A549 (cell line): Measurements from ENCODE around the gene MRPL33. TPM values are rescaled to one million over a fixed set of nuclear protein-coding genes. Genes with fewer than 3 reads are reported as not detected.

Experiments used
- ATAC-seq, 2 experiments: fragments of 200-7000 bp in 1 of 2; fragments of >200 bp in 1 of 2; cut with Nextera tagmentation in 1 of 2; cut with Tn5 transposase in 1 of 2; 3 replicates each; pipeline versions ENCODE4 v1.8.0 to v1.9.1; 2018 to 2020; ENCODE audit warnings: mild to moderate bottlenecking in 1 of 2, moderate library complexity in 1 of 2
- CTCF ChIA-PET: fragments of 300-600 bp; sonication (Branson Sonifier 250); formaldehyde crosslinking; extraction: SDS; loops from one replicate; lab custom pipeline; 2021; ENCODE audit warnings: antibody characterized with exemption, inconsistent platforms; lab: Yijun Ruan, JAX
- POLR2A ChIA-PET: fragments of 350-600 bp; formaldehyde crosslinking; extraction: SDS; loops from one replicate; lab custom pipeline; 2021; ENCODE audit warnings: antibody characterized with exemption, inconsistent platforms; lab: Yijun Ruan, JAX
- DNase-seq, 2 experiments: peaks; one replicate each; pipeline versions ENCODE4 v3.0.0 to v3.0.0-alpha.2; 2011 to 2016; ENCODE audit warnings: low read depth in 1 of 2, low spot score in 1 of 2
- FAIRE-seq: peaks from 2 replicates; lab custom pipeline; 2011; peaks lifted over from hg19 to GRCh38; lab: Jason Lieb, UNC
- H3K27ac ChIP-seq, 2 experiments: fragments of >200 bp; sonication (Bioruptor Twin); formaldehyde crosslinking; 3 replicates each; pipeline ENCODE4 v1.5.1; 2016 to 2017
- H3K4me1 ChIP-seq: fragments of >200 bp; sonication (Bioruptor Twin); formaldehyde crosslinking; 3 replicates; pipeline ENCODE4 v1.6.1; 2016
- H3K4me2 ChIP-seq: fragments of >200 bp; sonication (Bioruptor Twin); formaldehyde crosslinking; 3 replicates; pipeline ENCODE4 v1.6.1; 2016
- H3K4me3 ChIP-seq: fragments of >200 bp; sonication (Bioruptor Twin); formaldehyde crosslinking; 3 replicates; pipeline ENCODE4 v1.5.1; 2016
- H3K9me3 ChIP-seq: fragments of >200 bp; sonication (Bioruptor Twin); formaldehyde crosslinking; 3 replicates; pipeline ENCODE4 v1.6.1; 2016
- CBX2 ChIP-seq: fragments of 200-600 bp; sonication (generic); IDR thresholded peaks from 2 replicates; pipeline ENCODE4 v1.6.1; 2016; ENCODE audit warnings: low read depth, mild to moderate bottlenecking, borderline replicate concordance
- CEBPB ChIP-seq, 2 experiments: fragments of >200 bp in 1 of 2; sonication (Bioruptor Twin) in 1 of 2; formaldehyde crosslinking in 1 of 2; IDR thresholded peaks; 2 replicates each; pipeline ENCODE4 v1.6.1; 2012 to 2016
- CHD4 ChIP-seq: fragments of 200-600 bp; sonication (generic); IDR thresholded peaks from 2 replicates; pipeline ENCODE4 v1.6.1; 2016; ENCODE audit warnings: antibody characterized with exemption, mild to moderate bottlenecking, borderline replicate concordance
- CTCF ChIP-seq: fragments of >200 bp; sonication (Bioruptor Twin); formaldehyde crosslinking; IDR thresholded peaks from 3 replicates; pipeline ENCODE4 v1.5.1; 2016
- EHF ChIP-seq: fragments of 250-450 bp; sonication (Bioruptor Pico); IDR thresholded peaks from 2 replicates; pipeline ENCODE4 v1.5.0; 2020; ENCODE audit warnings: mild to moderate bottlenecking
- ESRRA ChIP-seq: fragments of 150-350 bp; IDR thresholded peaks from 2 replicates; pipeline ENCODE4 v1.6.1; 2014; ENCODE audit warnings: mild to moderate bottlenecking, low read length, borderline replicate concordance
- FOSL2 ChIP-seq, 2 experiments: fragments of 450-650 bp in 1 of 2; fragments of >200 bp in 1 of 2; sonication (Bioruptor Twin) in 1 of 2; formaldehyde crosslinking; IDR thresholded peaks; 2 replicates each; pipeline versions ENCODE4 v1.5.0 to v1.6.1; 2016 to 2020; ENCODE audit warnings: mild to moderate bottlenecking in 1 of 2, moderate library complexity in 1 of 2
- FOXS1 ChIP-seq: fragments of 250-450 bp; sonication (Bioruptor Pico); IDR thresholded peaks from 2 replicates; pipeline ENCODE4 v1.5.0; 2020; ENCODE audit warnings: mild to moderate bottlenecking, moderate library complexity
- HMGXB4 ChIP-seq: fragments of 250-450 bp; sonication (Bioruptor Pico); IDR thresholded peaks from 2 replicates; pipeline ENCODE4 v1.5.0; 2021; ENCODE audit warnings: mild to moderate bottlenecking, moderate library complexity, borderline replicate concordance
- HOXB13 ChIP-seq: fragments of 250-450 bp; sonication (Bioruptor Pico); IDR thresholded peaks from 2 replicates; pipeline ENCODE4 v1.5.0; 2020; ENCODE audit warnings: low read depth, mild to moderate bottlenecking, moderate library complexity
- HOXB5 ChIP-seq: fragments of 250-450 bp; sonication (Bioruptor Pico); IDR thresholded peaks from 2 replicates; pipeline ENCODE4 v1.5.0; 2020; ENCODE audit warnings: mild to moderate bottlenecking, moderate library complexity
- JUN ChIP-seq, 2 experiments: fragments of >200 bp; sonication (Bioruptor Twin); formaldehyde crosslinking; IDR thresholded peaks; 2 replicates in 1 of 2; 3 replicates in 1 of 2; pipeline ENCODE4 v1.6.1; 2016 to 2017
- MAFK ChIP-seq: fragments of 450-650 bp; IDR thresholded peaks from 2 replicates; pipeline ENCODE4 v1.6.1; 2014; ENCODE audit not compliant: partially characterized antibody
- MYC ChIP-seq: IDR thresholded peaks from 2 replicates; pipeline ENCODE4 v1.6.1; 2012; ENCODE audit warnings: mild to moderate bottlenecking, inconsistent platforms, low read length, improper control_type of control experiment, borderline replicate concordance
- POLR2A ChIP-seq: IDR thresholded peaks from 2 replicates; pipeline ENCODE4 v1.6.1; 2012; ENCODE audit warnings: mild to moderate bottlenecking, low read length
- RARB ChIP-seq: fragments of 250-450 bp; sonication (Bioruptor Pico); IDR thresholded peaks from 2 replicates; pipeline ENCODE4 v1.8.0; 2021; ENCODE audit warnings: mild to moderate bottlenecking, moderate library complexity
- RFX5 ChIP-seq: fragments of 450-650 bp; IDR thresholded peaks from 2 replicates; pipeline ENCODE4 v1.7.1; 2014; ENCODE audit warnings: antibody characterized with exemption, mild to moderate bottlenecking, moderate library complexity
- SREBF2 ChIP-seq: fragments of 450-650 bp; IDR thresholded peaks from 2 replicates; pipeline ENCODE4 v1.6.1; 2014; ENCODE audit warnings: mild to moderate bottlenecking, moderate library complexity
- TP53 ChIP-seq: fragments of 250-450 bp; sonication (Bioruptor Pico); IDR thresholded peaks from 2 replicates; pipeline ENCODE4 v1.5.0; 2021; ENCODE audit warnings: mild to moderate bottlenecking, moderate library complexity
- USF2 ChIP-seq: fragments of 450-650 bp; IDR thresholded peaks from 2 replicates; pipeline ENCODE4 v1.6.1; 2014; ENCODE audit warnings: antibody characterized with exemption
- ZNF302 ChIP-seq: fragments of 250-450 bp; sonication (Bioruptor Pico); IDR thresholded peaks from 2 replicates; pipeline ENCODE4 v1.9.0; 2021; ENCODE audit warnings: inconsistent platforms, mild to moderate bottlenecking, moderate library complexity
- WGBS: methylation state at CpG from one replicate; pipeline ENCODE4 v1.1.6; 2017; ENCODE audit errors: missing lambda C conversion rate; 5-methylcytosine and 5-hydroxymethylcytosine counted together
- polyA plus RNA-seq, 4 experiments: library from polyadenylated mRNA; depleted of rRNA in 3 of 4; stranded (reverse); fragments of >200 nt; fragmentation: RNase III in 1 of 4; extraction: RNeasy Plus Mini Kit Qiagen cat#74134 plus additional on column Dnase treatment in 1 of 4; gene quantifications; 2 replicates in 3 of 4; 3 replicates in 1 of 4; pipeline ENCODE4 v1.2.3, GENCODE V29; 2011 to 2017
- TF ChIP-seq, protein P1 (sequence below): fragments of 150-350 bp; IDR thresholded peaks from 2 replicates; pipeline ENCODE4 v1.6.1; 2014; ENCODE audit warnings: low read depth, mild to moderate bottlenecking, low read length
- TF ChIP-seq, protein P2 (sequence below): IDR thresholded peaks from 2 replicates; pipeline ENCODE4 v1.6.1; 2012; ENCODE audit warnings: low read depth, borderline replicate concordance

Gene MRPL33
- polyA plus RNA-seq, 2 of the 4 experiments (the other 2 are of a cell fraction) = 287 to 497 TPM

DNA sequence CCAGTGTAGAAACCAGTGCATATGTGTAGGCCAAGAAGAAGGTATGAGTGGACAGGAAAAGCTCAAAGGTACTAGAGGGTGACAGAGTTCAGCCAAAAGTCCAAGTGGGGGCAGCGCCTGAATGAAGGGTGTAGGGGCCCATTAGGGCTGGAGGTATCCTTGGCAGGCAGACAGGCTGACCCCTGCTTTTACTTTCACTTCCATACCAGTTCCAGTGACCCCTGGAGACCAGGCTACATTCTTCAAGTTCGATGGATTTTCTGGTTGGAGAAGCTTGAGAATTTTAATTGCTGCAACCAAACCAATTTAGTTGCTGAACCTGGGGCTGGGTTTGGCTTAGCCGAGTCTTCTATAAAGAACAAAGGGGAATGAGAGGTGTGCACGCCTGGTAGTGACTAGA lies 42.3 kb upstream of the MRPL33 start:
- no peak for DNase-seq
- peak overlapping the region; percentile 46 to 54; a peak in 4 of 6 replicates for H3K27ac ChIP-seq
- peaks cover 23% of the 10 kb centered on the region for H3K4me1 ChIP-seq
- TF ChIP-seq ESRRA (no peak), JUN (IDR thresholded peaks at IDR 0.05) (no peak), SREBF2 (no peak), HMGXB4 (CRISPR knock-in tag) (no peak), USF2 (no peak), HOXB13 (CRISPR knock-in tag) (no peak), CEBPB (IDR thresholded peaks at IDR 0.05) (no peak), MYC (no peak)
- H3K4me2 ChIP-seq = no peak overlapping the region
- FAIRE-seq = no peak
- CTCF ChIA-PET = interaction anchor here (1.0 to 14.1 kb wide), 3 partner anchors 9 to 23 kb away, joined by 3 to 167 read pairs (median 7); no protein-coding TSS in a partner anchor
- 63% methylated on average over 4 of the region's 4 CpGs for WGBS
- H3K9me3 ChIP-seq = no peaks in the 10 kb centered on the region
- peak in 1 of 2 experiments; percentile 16; a peak in 3 of 6 replicates for ATAC-seq
- POLR2A ChIA-PET = no interaction called here
- H3K4me3 ChIP-seq = no peak overlapping the region

- no peak for TF ChIP-seq MAFK
- TF ChIP-seq CHD4 = no peak
- TF ChIP-seq, protein P1, sequence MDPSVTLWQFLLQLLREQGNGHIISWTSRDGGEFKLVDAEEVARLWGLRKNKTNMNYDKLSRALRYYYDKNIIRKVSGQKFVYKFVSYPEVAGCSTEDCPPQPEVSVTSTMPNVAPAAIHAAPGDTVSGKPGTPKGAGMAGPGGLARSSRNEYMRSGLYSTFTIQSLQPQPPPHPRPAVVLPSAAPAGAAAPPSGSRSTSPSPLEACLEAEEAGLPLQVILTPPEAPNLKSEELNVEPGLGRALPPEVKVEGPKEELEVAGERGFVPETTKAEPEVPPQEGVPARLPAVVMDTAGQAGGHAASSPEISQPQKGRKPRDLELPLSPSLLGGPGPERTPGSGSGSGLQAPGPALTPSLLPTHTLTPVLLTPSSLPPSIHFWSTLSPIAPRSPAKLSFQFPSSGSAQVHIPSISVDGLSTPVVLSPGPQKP = no peak
- TF ChIP-seq, protein P2, sequence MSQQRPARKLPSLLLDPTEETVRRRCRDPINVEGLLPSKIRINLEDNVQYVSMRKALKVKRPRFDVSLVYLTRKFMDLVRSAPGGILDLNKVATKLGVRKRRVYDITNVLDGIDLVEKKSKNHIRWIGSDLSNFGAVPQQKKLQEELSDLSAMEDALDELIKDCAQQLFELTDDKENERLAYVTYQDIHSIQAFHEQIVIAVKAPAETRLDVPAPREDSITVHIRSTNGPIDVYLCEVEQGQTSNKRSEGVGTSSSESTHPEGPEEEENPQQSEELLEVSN = no peak
- no peak for TF ChIP-seq FOXS1 (CRISPR knock-in tag)
- no peak for TF ChIP-seq CBX2
- no peak for TF ChIP-seq CTCF
- ChIA-PET POLR2A (no interaction called here), CTCF (interaction anchor here (0.5 to 14.1 kb wide), 5 partner anchors 9 to 38 kb away, joined by 3 to 167 read pairs (median 4); no protein-coding TSS in a partner anchor)
- H3K4me1 ChIP-seq = peaks cover 19% of the 10 kb centered on the region
- FAIRE-seq = no peak
- no peak overlapping the region for H3K4me2 ChIP-seq
- 87% methylated on average over 4 of the region's 4 CpGs for WGBS
- H3K9me3 ChIP-seq = no peaks in the 10 kb centered on the region
- peak in 1 of 2 experiments; percentile 14; a peak in 3 of 6 replicates for ATAC-seq
- peak overlapping the region in 1 of 2 experiments; percentile 46; a peak in 4 of 6 replicates for H3K27ac ChIP-seq
- no peak for DNase-seq
- no peak overlapping the region for H3K4me3 ChIP-seq
Measured at GRCh38 chr2:27729614-27730013, 41.9 kb upstream of the MRPL33 start.

DNA sequence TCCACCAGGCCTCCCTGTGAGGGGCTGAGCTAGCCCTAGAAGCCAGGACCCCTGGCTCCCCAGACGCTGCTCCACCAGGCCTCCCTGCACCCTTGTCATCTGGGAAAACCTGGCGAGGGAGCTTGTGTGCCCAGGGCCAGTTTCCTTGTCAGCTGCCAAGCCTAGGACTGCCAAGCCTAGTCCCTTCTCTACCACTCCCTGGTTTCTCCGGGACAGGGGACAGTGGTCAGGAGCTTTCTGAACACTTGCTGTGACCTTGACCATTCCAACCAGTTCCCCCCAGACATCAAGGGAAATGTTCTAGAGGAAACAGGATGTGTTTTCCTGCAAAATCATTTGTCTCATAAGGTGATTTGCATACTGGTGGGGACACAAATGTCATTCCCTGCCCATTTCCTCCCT lies 41.3 kb upstream of the MRPL33 start:
- Histone ChIP-seq H3K27ac (peak overlapping the region; percentile 23 to 46; a peak in 4 of 6 replicates), H3K9me3 (no peaks in the 10 kb centered on the region), H3K4me2 (no peak overlapping the region), H3K4me1 (peaks cover 12% of the 10 kb centered on the region), H3K4me3 (no peak overlapping the region)
- no peak for DNase-seq
- peak in 1 of 2 experiments; percentile 14; a peak in 1 of 6 replicates for ATAC-seq
- TF ChIP-seq FOSL2 (IDR thresholded peaks at IDR 0.05) = no peak
- no peak for TF ChIP-seq FOSL2 (CRISPR knock-in tag; IDR thresholded peaks at IDR 0.05)
- TF ChIP-seq TP53 (CRISPR knock-in tag) = no peak
- no peak for TF ChIP-seq EHF
- TF ChIP-seq HOXB5 (CRISPR knock-in tag) = no peak
- no peak for TF ChIP-seq CEBPB (IDR thresholded peaks at IDR 0.05)
- no peak for TF ChIP-seq POLR2A
- no peak for TF ChIP-seq ZNF302 (CRISPR knock-in tag)
- TF ChIP-seq RARB = no peak
- no peak for TF ChIP-seq USF2
- TF ChIP-seq RFX5 = no peak
- TF ChIP-seq FOXS1 (CRISPR knock-in tag) = no peak
- TF ChIP-seq, protein P1 = no peak
- ChIA-PET POLR2A (no interaction called here), CTCF (interaction anchor here (0.7 to 3.1 kb wide), 4 partner anchors 8 to 27 kb away, joined by 3 to 22 read pairs (median 6); no protein-coding TSS in a partner anchor)
- no peak for FAIRE-seq
- whole genome bisulfite sequencing = 64% methylated on average over 3 of the region's 3 CpGs
